ENCODE data around the gene IGSF21. TPM values are rescaled to one million over a fixed set of nuclear protein-coding genes. Genes with fewer than 3 reads are reported as not detected.
A peak's percentile ranks its signal among the peaks of the same experiment; 100 is the strongest.

The IGSF21 gene
- polyA plus RNA-seq, 2 of the 4 experiments (the other 2 are of a cell fraction), result not detected

DNA sequence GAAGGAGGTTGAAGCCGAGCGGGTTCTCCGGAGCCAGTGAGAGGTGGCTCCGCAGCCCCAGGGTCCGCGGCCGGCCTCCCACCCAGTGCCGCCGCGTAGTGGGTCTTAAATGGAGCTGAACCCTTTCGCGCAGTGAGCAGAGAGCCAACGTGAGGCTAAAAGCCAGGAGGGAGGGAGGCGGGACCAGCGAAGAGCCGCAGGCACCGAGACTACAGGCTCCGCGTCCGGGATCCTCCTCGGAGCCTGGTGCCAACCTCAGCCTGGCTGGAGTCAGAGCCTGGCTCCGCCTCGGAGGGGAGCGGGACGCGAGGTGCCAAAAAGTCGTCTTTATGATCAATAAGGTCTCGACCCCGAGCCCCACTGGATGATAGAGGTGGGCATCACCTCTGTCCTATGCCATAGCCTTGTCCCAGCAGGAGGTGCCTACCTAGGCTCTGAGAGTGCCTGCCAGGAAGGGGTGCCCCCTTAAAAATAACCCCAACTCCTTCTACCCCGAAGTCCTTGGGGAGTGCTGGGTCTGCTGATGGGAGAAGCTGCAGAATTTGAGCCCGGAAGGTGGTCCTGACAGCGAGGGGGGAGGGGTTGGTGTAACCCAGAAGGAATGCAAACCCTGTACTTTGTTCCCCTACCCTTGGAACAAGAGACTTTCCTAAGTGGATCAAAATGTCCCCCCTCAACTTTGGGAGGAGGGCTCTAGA is 1.6 kb downstream of the IGSF21 start:
- Histone ChIP-seq H3K27ac (no peak overlapping the region), H3K4me2 (peak overlapping the region; percentile 84), H3K4me3 (no peak overlapping the region; the same call in 2 of the 3 replicates), H3K9me3 (no peaks in the 10 kb centered on the region), H3K4me1 (peaks cover 11% of the 10 kb centered on the region; the same call in 1 of the 3 replicates)
- 17% methylated on average over 18 of the region's 32 CpGs for WGBS (ENCODE audit: missing lambda C conversion rate)
- DNase-seq (ENCODE audit: low read depth in 1 of 2, low spot score in 1 of 2) (no peak), FAIRE-seq (no peak), ATAC-seq (peak; percentile 41 to 45; a peak in 4 of 6 replicates)
- TF ChIP-seq ZSCAN20 (CRISPR knock-in tag; IDR thresholded peaks at IDR 0.05) (no peak), HDAC2 (IDR thresholded peaks at IDR 0.05) (no peak), HOXB13 (CRISPR knock-in tag; IDR thresholded peaks at IDR 0.05; ENCODE audit: low read depth) (no peak), TFCP2L1 (CRISPR knock-in tag; IDR thresholded peaks at IDR 0.05) (no peak), MYC (IDR thresholded peaks at IDR 0.05; ENCODE audit: borderline replicate concordance, low read length) (no peak), SREBF2 (IDR thresholded peaks at IDR 0.05) (no peak), EHF (CRISPR knock-in tag; IDR thresholded peaks at IDR 0.05) (no peak), RFX5 (IDR thresholded peaks at IDR 0.05) (no peak)
- CTCF ChIA-PET, result interaction anchor here (0.7 to 0.8 kb wide), 2 partner anchors 13 to 81 kb away, joined by 3 read pairs; no protein-coding TSS in a partner anchor
- POLR2A ChIA-PET, result no interaction called here

DNA sequence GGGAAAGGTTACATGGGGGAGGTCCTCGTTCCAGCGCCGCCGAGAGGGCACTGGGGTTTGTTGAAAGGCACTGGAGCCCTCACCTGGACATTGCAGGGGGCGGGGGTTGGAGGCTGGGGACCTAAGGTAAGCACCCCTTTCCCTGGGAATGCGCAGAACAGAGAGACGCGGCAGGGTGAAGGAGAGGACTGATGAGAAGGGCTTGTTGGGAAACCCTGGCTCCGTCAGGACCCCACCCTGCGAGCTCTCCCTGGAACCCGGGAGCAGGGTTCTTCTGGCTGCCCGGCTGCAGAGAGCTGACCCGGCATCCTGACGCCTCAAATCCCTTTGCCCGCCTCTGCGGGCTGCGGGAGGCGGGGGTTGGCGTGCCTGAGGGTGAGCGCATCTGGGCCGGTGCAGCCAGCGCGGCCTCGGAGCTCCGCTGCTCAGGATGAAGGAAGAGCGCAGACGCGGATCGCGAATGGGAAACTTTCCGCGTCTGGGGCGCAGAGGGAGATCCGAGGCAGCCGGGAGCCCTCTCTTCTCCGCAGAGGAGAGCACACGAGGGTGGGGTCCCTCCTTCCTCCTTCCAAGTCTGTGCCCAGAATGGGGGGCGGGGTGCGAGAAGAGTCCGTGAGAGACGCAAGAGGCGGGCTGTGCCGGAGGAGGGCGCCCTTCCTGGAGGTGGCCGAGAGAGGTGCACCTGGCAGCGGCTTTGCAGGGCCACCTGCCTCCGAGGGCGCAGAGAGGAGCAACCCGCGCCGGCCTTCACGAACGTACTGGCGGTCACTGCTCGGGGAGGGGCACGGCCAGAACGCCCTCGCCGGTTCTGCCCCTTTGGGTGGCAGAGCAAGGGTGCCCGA is 2.4 kb downstream of the IGSF21 start:
- Histone ChIP-seq H3K9me3 (no peaks in the 10 kb centered on the region), H3K27ac (no peak overlapping the region), H3K4me3 (peak overlapping the region; percentile 25; the same call in 1 of the 3 replicates), H3K4me1 (peaks cover 11% of the 10 kb centered on the region; the same call in 1 of the 3 replicates), H3K4me2 (peak overlapping the region; percentile 84)
- CTCF ChIA-PET, result interaction anchor here (0.7 to 0.8 kb wide), 2 partner anchors 13 to 80 kb away, joined by 3 read pairs; no protein-coding TSS in a partner anchor
- POLR2A ChIA-PET, result no interaction called here
- TF ChIP-seq JUN (IDR thresholded peaks at IDR 0.05), result no peak
- no peak for TF ChIP-seq NFE2L2 (conservative IDR thresholded peaks at IDR 0.05; ENCODE audit: low read length)
- no peak for TF ChIP-seq TP53 (CRISPR knock-in tag; IDR thresholded peaks at IDR 0.05)
- no peak for TF ChIP-seq PHF8 (IDR thresholded peaks at IDR 0.05; ENCODE audit: borderline replicate concordance, low read depth)
- no peak for TF ChIP-seq RARB (CRISPR knock-in tag; IDR thresholded peaks at IDR 0.05)
- no peak for TF ChIP-seq RFX5 (IDR thresholded peaks at IDR 0.05)
- TF ChIP-seq NR3C1 (IDR thresholded peaks at IDR 0.05), result no peak
- TF ChIP-seq, protein P1, sequence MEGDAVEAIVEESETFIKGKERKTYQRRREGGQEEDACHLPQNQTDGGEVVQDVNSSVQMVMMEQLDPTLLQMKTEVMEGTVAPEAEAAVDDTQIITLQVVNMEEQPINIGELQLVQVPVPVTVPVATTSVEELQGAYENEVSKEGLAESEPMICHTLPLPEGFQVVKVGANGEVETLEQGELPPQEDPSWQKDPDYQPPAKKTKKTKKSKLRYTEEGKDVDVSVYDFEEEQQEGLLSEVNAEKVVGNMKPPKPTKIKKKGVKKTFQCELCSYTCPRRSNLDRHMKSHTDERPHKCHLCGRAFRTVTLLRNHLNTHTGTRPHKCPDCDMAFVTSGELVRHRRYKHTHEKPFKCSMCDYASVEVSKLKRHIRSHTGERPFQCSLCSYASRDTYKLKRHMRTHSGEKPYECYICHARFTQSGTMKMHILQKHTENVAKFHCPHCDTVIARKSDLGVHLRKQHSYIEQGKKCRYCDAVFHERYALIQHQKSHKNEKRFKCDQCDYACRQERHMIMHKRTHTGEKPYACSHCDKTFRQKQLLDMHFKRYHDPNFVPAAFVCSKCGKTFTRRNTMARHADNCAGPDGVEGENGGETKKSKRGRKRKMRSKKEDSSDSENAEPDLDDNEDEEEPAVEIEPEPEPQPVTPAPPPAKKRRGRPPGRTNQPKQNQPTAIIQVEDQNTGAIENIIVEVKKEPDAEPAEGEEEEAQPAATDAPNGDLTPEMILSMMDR (IDR thresholded peaks at IDR 0.05), result peak; percentile 27; the same call in 2 of the 3 replicates
- no peak for TF ChIP-seq RNF2 (IDR thresholded peaks at IDR 0.05; ENCODE audit: borderline replicate concordance, low read depth)
- TF ChIP-seq, protein P2, sequence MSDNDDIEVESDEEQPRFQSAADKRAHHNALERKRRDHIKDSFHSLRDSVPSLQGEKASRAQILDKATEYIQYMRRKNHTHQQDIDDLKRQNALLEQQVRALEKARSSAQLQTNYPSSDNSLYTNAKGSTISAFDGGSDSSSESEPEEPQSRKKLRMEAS (IDR thresholded peaks at IDR 0.05), result 0 out of 2 replicates have a peak, but pooled peaks have one; percentile 18
- FAIRE-seq (no peak), DNase-seq (ENCODE audit: low read depth in 1 of 2, low spot score in 1 of 2) (peak; percentile 18 to 25), ATAC-seq (peak; percentile 63 to 75; a peak in 4 of 6 replicates)
- WGBS (ENCODE audit: missing lambda C conversion rate), result 8% methylated on average over 12 of the region's 60 CpGs

DNA sequence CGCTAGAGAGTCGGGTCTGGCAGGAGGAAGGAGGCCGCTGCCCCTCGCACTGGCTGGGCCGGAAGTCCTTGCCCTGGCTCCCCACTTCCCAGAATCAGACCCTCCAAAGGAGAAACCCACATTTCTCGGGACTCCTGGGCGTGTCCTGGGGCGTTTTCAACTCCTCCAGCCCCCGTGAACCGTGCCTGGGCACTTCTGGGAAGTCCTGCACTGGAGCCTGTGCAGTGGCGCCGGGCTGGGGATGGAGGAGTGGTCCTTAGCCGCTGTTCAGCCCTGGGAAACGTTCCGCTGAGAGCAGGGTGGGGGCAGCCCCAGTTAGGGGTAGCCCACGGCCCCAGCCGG is 3.0 kb downstream of the IGSF21 start:
- POLR2A ChIA-PET, result no interaction called here
- WGBS (ENCODE audit: missing lambda C conversion rate), result 80% methylated on average over 1 of the region's 17 CpGs
- TF ChIP-seq CHD4 (IDR thresholded peaks at IDR 0.05; ENCODE audit: borderline replicate concordance), result no peak
- no peak for TF ChIP-seq MAFK (IDR thresholded peaks at IDR 0.05; ENCODE audit: partially characterized antibody)
- no peak for TF ChIP-seq HEYL (CRISPR knock-in tag; IDR thresholded peaks at IDR 0.05)
- no peak for TF ChIP-seq ZNF302 (CRISPR knock-in tag; IDR thresholded peaks at IDR 0.05)
- ATAC-seq, result peak in 1 of 2 experiments; percentile 11; a peak in 1 of 6 replicates
- Histone ChIP-seq H3K4me1 (peaks cover 11% of the 10 kb centered on the region; the same call in 1 of the 3 replicates), H3K4me2 (peak overlapping the region; percentile 84), H3K27ac (no peak overlapping the region), H3K4me3 (peak overlapping the region; percentile 25; the same call in 1 of the 3 replicates), H3K9me3 (no peaks in the 10 kb centered on the region)
- CTCF ChIA-PET, result no interaction called here
- no peak for FAIRE-seq
- no peak for DNase-seq (ENCODE audit: low read depth in 1 of 2, low spot score in 1 of 2)
